ENCODE data around the gene SIPA1L2. TPM values are rescaled to one million over a fixed set of nuclear protein-coding genes. Genes with fewer than 3 reads are reported as not detected.

The SIPA1L2 gene
- polyA plus RNA-seq, 3 donors, result 29.6 to 35.6 (median 30.8) TPM

Other genes starting within 250 kb of the SIPA1L2 start
- 1 to 10 TPM; 5.8 to 7.3 (median 6.4) TPM for gene MAP10, start 175.3 kb upstream of the SIPA1L2 start, polyA plus RNA-seq (ENCODE audit: insufficient read length in 3 of 3)

All from renal cortex interstitium (tissue), 3 donors.